ENCODE results near the gene HOOK1. TPM values are rescaled to one million over a fixed set of nuclear protein-coding genes. Genes with fewer than 3 reads are reported as not detected.
"Not testable (repeated sequence)": the region's sequence is repeated elsewhere in the genome, so short reads cannot be mapped to it uniquely, and the experiment has no call there.

HOOK1 gene
- total and polyA plus RNA-seq, 4 donors, result 4.1 to 35.5 (median 12.7) TPM

DNA sequence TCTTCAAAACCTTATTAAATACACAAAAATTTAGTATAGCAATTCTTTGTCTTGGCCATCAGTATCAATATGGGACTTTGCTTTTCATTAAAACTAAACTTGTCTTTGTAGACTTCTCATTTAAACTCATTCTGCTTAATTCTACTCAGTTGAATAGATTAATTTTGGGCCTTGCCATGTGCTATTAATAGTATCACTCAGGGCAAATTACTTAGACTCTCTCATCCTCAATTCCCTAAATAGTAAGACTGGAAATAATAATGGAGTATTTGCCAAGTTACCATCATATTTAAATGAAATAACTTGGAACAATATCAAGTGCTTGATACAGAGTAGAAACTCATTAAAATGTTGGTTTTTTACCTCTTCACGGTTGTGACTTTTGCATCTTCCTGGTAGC lies 13.4 kb downstream of the HOOK1 start:
- no peak for ATAC-seq (ENCODE audit: insufficient read depth, low FRiP score)
- Histone ChIP-seq H3K4me3 (no peak overlapping the region), H3K27me3 (ENCODE audit: control insufficient read depth in 3 of 3, insufficient read depth in 3 of 3, low read length in 2 of 3) (no peaks in the 10 kb centered on the region), H3K27ac (ENCODE audit: low read depth in 1 of 2, low read length in 1 of 2) (no peak overlapping the region), H3K4me1 (ENCODE audit: control insufficient read depth in 5 of 5, insufficient read depth in 5 of 5, low read length in 5 of 5) (no peaks in the 10 kb centered on the region), H3K9me3 (ENCODE audit: control insufficient read depth in 4 of 4, insufficient read depth in 3 of 4, low read length in 3 of 4) (no peaks in the 10 kb centered on the region), H3K9ac (ENCODE audit: insufficient read depth in 1 of 2, low read length in 2 of 2) (no peak overlapping the region), H3K36me3 (ENCODE audit: control insufficient read depth in 4 of 4, insufficient read depth in 4 of 4, low read length in 4 of 4) (no peaks in the 10 kb centered on the region)
- 90 to 96% methylated on average over 1 of the region's 1 CpG for WGBS, 2 donors
- no peak for DNase-seq
- TF ChIP-seq, protein P1, sequence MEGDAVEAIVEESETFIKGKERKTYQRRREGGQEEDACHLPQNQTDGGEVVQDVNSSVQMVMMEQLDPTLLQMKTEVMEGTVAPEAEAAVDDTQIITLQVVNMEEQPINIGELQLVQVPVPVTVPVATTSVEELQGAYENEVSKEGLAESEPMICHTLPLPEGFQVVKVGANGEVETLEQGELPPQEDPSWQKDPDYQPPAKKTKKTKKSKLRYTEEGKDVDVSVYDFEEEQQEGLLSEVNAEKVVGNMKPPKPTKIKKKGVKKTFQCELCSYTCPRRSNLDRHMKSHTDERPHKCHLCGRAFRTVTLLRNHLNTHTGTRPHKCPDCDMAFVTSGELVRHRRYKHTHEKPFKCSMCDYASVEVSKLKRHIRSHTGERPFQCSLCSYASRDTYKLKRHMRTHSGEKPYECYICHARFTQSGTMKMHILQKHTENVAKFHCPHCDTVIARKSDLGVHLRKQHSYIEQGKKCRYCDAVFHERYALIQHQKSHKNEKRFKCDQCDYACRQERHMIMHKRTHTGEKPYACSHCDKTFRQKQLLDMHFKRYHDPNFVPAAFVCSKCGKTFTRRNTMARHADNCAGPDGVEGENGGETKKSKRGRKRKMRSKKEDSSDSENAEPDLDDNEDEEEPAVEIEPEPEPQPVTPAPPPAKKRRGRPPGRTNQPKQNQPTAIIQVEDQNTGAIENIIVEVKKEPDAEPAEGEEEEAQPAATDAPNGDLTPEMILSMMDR (IDR thresholded peaks at IDR 0.05; ENCODE audit: control extremely low read depth, extremely low read depth), result no peak

- TF ChIP-seq, protein P1 (IDR thresholded peaks at IDR 0.05; ENCODE audit: control extremely low read depth, extremely low read depth), result no peak
- Histone ChIP-seq H3K27me3 (ENCODE audit: control insufficient read depth in 3 of 3, insufficient read depth in 3 of 3, low read length in 2 of 3) (no peaks in the 10 kb centered on the region), H3K9ac (ENCODE audit: insufficient read depth in 1 of 2, low read length in 2 of 2) (no peak overlapping the region), H3K4me3 (no peak overlapping the region), H3K4me1 (ENCODE audit: control insufficient read depth in 5 of 5, insufficient read depth in 5 of 5, low read length in 5 of 5) (no peaks in the 10 kb centered on the region), H3K9me3 (ENCODE audit: control insufficient read depth in 4 of 4, insufficient read depth in 3 of 4, low read length in 3 of 4) (no peaks in the 10 kb centered on the region), H3K36me3 (ENCODE audit: control insufficient read depth in 4 of 4, insufficient read depth in 4 of 4, low read length in 4 of 4) (no peaks in the 10 kb centered on the region), H3K27ac (ENCODE audit: low read depth in 1 of 2, low read length in 1 of 2) (no peak overlapping the region)
- ATAC-seq (ENCODE audit: insufficient read depth, low FRiP score) (no peak), DNase-seq (no peak)
- WGBS, 2 donors, result 71 to 81% methylated on average over 2 of the region's 2 CpGs
Measured at GRCh38 chr1:59831529-59831928, 16.8 kb downstream of the HOOK1 start.

- ATAC-seq (ENCODE audit: insufficient read depth, low FRiP score), result no peak
Measured at GRCh38 chr1:59833022-59833421, 18.3 kb downstream of the HOOK1 start.

DNA sequence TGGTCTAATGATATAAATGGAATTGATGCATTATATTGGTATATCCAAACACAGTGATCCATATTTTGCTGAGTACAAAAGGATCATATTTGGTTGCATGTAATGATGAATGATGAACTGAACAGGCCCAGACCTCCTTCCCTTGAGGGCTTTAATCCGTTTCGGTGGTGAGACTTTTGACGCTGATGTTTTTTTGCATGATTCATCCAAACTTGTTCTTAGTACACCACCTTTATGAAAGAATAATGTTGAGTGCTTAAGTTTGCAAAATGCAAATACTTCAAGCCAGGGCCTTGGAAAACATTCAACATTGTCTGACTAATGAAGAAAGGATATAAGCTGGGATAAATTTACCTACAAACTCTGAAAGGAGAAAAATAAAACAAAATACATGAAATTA lies 19.2 kb downstream of the HOOK1 start:
- Histone ChIP-seq H3K36me3 (ENCODE audit: control insufficient read depth in 4 of 4, insufficient read depth in 4 of 4, low read length in 4 of 4) (no peaks in the 10 kb centered on the region), H3K27me3 (ENCODE audit: control insufficient read depth in 3 of 3, insufficient read depth in 3 of 3, low read length in 2 of 3) (no peaks in the 10 kb centered on the region), H3K27ac (ENCODE audit: low read depth in 1 of 2, low read length in 1 of 2) (no peak overlapping the region), H3K9ac (ENCODE audit: insufficient read depth in 1 of 2, low read length in 2 of 2) (no peak overlapping the region), H3K4me1 (ENCODE audit: control insufficient read depth in 5 of 5, insufficient read depth in 5 of 5, low read length in 5 of 5) (no peaks in the 10 kb centered on the region), H3K4me3 (no peak overlapping the region), H3K9me3 (ENCODE audit: control insufficient read depth in 4 of 4, insufficient read depth in 3 of 4, low read length in 3 of 4) (no peaks in the 10 kb centered on the region)
- DNase-seq (no peak), ATAC-seq (ENCODE audit: insufficient read depth, low FRiP score) (no peak)
- 47 to 69% methylated on average over 3 of the region's 3 CpGs for WGBS, 2 donors
- TF ChIP-seq, protein P1 (IDR thresholded peaks at IDR 0.05; ENCODE audit: control extremely low read depth, extremely low read depth), result no peak

More at GRCh38 chr1:59833022-59833421, 18.3 kb downstream of the HOOK1 start:
- TF ChIP-seq, protein P1 (IDR thresholded peaks at IDR 0.05; ENCODE audit: control extremely low read depth, extremely low read depth), result no peak
- no peak for DNase-seq
- no peaks in the 10 kb centered on the region for H3K4me1 ChIP-seq (ENCODE audit: control insufficient read depth in 5 of 5, insufficient read depth in 5 of 5, low read length in 5 of 5)
- H3K27ac ChIP-seq (ENCODE audit: low read depth in 1 of 2, low read length in 1 of 2), result no peak overlapping the region
- no peaks in the 10 kb centered on the region for H3K9me3 ChIP-seq (ENCODE audit: control insufficient read depth in 4 of 4, insufficient read depth in 3 of 4, low read length in 3 of 4)
- no peak overlapping the region for H3K9ac ChIP-seq (ENCODE audit: insufficient read depth in 1 of 2, low read length in 2 of 2)
- 96 to 97% methylated on average over 2 of the region's 2 CpGs for WGBS, 2 donors
- H3K27me3 ChIP-seq (ENCODE audit: control insufficient read depth in 3 of 3, insufficient read depth in 3 of 3, low read length in 2 of 3), result no peaks in the 10 kb centered on the region
- H3K36me3 ChIP-seq (ENCODE audit: control insufficient read depth in 4 of 4, insufficient read depth in 4 of 4, low read length in 4 of 4), result no peaks in the 10 kb centered on the region
- H3K4me3 ChIP-seq, result no peak overlapping the region

GRCh38 chr1:59837857-59838256 lies 23.1 kb downstream of the HOOK1 start:
- ATAC-seq (ENCODE audit: insufficient read depth, low FRiP score); H3K27ac ChIP-seq (ENCODE audit: low read depth in 1 of 2, low read length in 1 of 2): not testable (repeated sequence)
- 60 to 61% methylated on average over 1 of the region's 1 CpG for WGBS, 2 donors

More at GRCh38 chr1:59837857-59838256, 23.1 kb downstream of the HOOK1 start:
- H3K9me3 ChIP-seq (ENCODE audit: control insufficient read depth in 4 of 4, insufficient read depth in 3 of 4, low read length in 3 of 4); H3K4me1 ChIP-seq (ENCODE audit: control insufficient read depth in 5 of 5, insufficient read depth in 5 of 5, low read length in 5 of 5); H3K9ac ChIP-seq (ENCODE audit: insufficient read depth in 1 of 2, low read length in 2 of 2); H3K27me3 ChIP-seq (ENCODE audit: control insufficient read depth in 3 of 3, insufficient read depth in 3 of 3, low read length in 2 of 3); H3K36me3 ChIP-seq (ENCODE audit: control insufficient read depth in 4 of 4, insufficient read depth in 4 of 4, low read length in 4 of 4); DNase-seq; H3K4me3 ChIP-seq: not testable (repeated sequence)
